HG03095 (cell line): ENCODE results near the gene CEP63.

Experiments used
- ATAC-seq: cut with Tn5 transposase; IDR thresholded peaks from one replicate; pipeline ENCODE4 v1.9.1; 2021; ENCODE audit warnings: moderate library complexity; ENCODE audit not compliant: unreplicated experiment

The CEP63 gene

DNA sequence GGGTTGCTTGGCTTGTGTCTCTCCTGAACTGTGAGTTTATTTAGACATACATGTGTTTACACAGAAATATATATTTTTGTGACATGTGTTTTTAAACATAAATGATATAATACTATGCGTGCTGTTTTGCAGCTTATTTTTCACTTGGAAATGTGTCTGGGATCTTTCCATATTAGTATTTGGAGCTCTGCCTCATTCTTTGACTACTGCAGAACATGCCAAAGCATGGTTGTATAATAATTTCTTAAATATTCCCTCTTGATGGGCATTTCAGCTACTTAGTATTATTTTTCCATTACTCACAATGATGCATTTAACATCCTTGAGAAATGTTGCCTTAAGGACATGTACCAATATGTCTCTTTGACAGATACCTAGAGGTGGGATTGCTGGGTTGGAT lies 19.5 kb upstream of the CEP63 start:
- no peak for ATAC-seq

DNA sequence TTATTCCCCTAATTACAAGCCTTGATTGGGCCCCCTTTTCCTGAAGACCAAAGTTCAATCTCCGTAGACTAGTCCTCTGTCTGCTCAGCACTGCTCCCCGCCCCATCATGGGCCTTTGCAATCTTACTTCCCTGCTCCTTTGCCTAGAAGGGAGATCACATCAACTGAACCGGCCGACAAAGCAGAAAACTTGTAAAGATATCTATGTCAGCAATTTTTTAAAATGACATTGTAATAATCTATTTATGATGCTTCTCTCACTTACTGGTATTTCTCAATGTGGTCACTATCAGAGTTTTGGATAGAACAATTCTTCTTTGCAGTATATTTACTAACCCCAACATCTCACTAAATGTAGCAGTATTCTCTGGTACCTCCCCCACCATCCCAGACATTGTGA lies 17.3 kb upstream of the CEP63 start:
- no peak for ATAC-seq

DNA sequence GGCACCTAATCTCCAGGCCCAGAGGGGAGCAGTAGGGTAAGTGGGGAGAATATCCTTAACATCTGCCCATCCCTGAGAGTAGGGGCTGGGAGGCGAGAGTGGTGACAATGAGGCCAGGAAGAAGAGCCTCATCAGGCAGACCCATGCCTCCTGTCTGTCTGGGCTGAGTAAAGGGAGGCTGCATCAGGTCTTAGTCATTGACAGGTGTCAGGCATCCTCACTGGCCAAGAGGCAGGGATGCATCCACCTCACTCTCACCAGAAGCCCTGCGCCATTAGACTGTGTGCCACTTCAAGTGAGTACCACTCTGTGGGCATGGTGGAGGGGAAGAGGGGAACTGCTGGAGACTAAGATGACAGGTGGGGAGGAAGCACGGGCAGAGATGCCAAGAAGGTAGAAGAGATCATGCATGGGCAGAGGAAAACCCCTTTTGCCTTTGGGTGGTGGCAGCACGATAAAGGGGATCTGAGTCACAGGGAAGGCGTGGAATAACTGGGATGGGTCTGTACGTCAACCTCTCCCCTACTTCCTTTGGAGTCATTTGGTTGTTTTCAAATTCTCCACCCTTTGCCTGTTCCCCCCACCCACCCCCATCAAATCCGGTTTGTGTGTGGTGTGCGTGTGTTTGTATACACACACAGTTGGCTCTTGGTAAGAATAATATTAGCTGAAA lies 14.2 kb upstream of the CEP63 start:
- ATAC-seq = no peak

DNA sequence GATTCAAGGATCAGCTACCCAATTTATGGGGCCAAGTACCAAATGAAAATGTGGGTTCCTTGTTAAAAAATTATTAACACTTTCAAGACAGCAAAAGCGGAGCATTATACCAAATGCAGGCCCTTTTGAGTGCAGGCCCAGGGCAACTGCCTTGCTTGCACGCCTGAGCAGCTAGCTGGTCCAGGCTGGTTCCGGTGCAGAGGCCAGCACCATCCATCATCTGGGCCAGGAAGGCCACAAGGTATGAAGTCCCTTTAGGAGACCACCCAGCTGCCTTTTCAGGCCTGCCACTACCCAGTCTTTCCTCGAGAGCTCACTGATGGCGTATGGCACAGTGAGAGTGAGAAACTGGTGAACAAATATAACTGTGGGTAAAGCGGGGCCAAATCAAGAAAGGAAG lies 13.0 kb upstream of the CEP63 start:
- ATAC-seq = no peak

DNA sequence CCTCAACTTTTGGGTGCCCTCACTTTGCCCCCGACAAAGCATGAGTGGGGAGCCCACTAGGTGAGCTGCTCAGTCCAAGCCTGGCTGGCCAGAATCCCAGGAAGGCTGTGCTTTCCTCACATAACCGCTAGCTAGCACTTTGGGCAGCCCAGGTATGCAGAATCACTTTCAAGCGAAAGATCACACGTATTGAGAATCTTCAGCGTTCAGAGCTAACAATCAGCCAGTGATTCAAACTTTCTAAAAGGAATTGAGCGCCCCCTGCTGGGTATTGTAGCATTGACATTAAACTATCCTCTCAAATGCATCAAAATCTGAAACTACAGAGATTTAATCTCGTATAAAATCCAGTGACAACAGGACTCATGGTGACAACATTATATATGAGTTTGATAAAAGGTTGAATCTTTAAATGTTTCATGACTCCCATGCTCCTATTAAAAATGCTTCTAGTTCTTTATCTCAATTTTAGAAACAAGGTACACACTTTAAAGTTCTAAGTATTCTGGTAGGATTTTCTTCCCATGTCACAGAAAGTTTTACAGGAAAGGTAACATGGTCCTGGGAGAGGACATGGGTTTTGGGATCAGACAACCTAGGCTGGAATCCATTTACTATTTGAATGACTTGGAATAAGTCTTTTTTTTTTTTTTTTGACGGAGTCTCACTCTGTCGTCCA lies 11.8 kb upstream of the CEP63 start:
- ATAC-seq = no peak

DNA sequence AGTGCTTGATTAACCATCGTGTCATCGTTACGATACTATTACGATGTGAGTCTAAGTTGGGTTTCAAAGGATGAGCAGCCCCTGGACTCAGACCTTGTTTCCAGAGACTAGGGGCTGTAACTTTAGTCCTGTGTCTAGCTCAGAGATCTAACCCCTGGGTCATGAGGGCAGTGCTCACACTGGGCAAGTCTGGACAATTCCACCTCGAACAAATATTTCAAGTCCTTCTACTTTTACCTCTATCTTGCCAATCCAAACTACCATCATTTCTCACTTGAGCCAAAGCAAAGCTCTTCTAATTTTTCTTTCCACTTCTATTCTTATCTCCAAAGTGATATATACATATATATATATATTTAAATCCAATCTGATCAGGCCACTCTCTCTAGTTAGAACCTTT lies 10.9 kb upstream of the CEP63 start:
- ATAC-seq = no peak

DNA sequence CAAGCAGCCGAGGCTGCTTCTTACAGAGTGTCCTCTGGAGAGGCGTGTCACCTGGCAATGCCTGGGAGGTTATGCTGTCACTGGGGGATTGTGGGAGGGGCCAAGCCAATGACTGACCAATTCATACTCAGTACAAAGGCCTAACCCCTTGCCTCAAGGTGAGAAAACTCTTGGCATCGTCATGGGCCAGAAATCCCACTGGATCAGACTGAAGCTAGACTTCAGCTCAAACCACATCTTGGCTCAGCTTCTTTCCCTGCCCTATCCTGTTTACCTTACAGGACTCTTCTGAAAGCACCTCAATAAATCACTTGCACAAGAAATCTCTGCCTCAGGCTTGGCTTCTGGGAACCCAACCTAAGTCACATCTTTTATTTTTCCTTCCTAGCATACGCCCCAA lies 9.6 kb upstream of the CEP63 start:
- ATAC-seq = no peak

DNA sequence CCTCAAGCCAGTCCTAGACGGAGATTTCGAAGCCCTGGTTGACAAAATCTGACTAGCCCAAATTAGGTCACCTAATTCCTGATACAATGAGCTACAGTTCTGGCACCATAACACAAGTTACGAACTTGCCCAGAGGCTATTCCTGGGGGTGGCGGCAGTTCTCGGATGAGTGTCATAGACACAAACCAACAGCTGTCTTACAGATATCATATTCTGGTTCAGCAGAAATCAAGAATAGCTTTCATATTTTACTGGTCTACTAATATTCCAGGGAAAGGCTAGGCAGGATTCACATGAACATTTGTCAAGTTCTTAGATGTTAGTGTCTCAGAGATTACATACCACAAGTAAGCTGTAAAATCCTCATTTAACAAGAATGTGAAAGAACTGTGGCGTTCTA lies 8.9 kb upstream of the CEP63 start:
- no peak for ATAC-seq

DNA sequence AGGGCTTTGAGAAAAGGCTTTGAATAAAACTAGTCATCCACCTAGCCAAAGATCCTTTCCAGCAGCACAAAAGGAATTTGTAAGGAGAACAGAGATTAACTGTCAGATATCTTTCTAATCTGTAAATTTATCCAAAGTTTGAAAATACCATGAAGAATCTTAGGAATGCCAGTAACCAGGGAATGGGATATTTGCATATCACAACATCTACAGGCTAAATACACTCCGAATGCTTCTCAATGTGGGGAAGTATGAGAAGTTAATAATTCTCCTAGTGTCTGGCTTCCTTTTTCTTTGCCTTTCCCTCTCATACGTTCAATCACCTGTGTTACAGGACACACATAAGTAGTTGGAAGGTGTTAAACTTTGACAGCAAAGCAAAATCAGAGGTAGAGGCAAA lies 7.9 kb upstream of the CEP63 start:
- no peak for ATAC-seq

DNA sequence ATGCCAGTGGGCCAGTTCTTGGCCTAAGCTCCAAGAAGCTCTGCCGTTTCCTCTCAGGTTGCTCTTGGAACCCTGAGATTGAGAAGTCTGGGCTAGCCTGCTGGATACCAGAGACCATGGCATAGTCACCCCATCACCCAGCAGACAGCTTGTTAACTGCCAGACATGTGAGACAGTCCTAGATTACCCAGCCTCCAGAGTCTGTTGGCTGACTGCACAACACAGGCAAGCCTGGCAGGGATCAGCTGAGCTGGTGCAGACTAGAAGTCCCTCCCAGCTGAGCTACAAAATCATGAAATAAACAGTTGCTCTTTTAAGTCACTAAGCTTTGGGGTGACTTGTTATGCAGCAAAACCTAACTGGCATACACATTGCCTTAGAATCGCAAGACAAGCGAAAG lies 5.3 kb upstream of the CEP63 start:
- ATAC-seq = no peak

DNA sequence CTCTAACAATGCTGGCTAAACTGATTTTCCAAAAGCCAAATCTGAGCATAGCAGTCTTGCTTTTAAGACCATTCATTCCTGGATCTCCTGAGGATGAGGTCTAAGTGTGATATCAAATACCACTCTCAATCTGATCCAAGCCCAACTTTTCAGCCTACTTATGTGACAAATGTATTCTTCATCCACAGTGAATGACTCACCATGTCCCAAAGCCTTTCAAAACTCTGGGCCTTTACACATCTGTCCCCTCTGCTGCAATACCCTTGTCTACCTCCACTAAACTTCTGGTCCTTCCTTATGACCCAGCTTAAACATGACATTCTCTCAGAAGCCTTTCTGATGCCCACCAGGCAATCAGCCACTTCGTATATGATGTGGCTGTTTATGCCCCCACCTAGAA lies 4.7 kb upstream of the CEP63 start:
- ATAC-seq = no peak

DNA sequence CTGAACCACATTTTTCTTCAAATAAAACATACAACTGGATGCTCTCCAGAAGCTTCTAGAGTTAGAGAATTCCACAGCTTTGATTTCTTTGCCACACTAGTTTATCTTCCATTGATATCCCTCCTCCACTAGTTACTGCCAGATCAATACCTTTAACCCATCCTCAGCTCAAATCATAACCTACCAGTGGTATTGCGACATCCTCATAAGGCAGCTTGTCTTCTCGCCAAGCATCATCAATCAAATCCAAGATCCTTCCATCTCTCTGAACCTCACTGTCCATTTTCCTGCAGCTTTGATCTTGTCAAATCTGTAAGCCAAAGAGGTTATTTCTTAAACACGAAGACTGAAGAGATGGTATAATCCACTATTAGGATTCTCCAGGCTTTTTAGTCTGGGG lies 3.2 kb upstream of the CEP63 start:
- ATAC-seq = no peak

DNA sequence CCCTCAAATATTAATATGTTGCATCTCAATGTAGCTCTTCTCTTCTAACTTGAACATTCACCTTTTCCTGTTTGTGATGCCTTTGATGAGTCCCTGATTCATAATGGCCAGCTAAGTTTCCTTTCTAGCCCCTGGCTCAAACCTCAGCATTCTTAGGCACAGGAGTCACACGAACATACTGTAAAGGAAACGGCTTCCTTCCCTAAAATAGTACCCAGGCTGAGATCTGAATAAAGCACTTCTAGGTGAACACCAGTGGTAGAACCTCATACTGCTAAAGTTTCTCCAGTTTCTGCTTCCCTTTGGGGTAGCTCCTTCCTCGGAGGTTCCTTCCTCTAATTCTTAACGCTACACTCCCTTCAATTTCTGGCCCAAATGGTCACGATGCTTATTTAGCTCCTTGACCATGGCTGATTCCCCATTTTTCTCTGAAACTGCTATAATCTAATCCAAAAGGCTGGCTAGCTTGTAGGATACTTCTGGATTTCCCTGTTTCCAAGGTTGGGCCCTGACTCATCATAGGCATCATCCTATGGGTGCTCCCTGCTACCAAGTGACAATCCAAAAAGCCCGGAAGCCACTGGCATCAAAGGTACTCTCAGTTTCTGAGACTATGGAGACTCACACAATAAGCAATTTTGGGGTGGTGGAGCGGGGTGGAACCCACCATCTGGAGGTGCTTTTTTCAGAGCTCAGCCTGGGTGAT lies 2.5 kb upstream of the CEP63 start:
- ATAC-seq = no peak

DNA sequence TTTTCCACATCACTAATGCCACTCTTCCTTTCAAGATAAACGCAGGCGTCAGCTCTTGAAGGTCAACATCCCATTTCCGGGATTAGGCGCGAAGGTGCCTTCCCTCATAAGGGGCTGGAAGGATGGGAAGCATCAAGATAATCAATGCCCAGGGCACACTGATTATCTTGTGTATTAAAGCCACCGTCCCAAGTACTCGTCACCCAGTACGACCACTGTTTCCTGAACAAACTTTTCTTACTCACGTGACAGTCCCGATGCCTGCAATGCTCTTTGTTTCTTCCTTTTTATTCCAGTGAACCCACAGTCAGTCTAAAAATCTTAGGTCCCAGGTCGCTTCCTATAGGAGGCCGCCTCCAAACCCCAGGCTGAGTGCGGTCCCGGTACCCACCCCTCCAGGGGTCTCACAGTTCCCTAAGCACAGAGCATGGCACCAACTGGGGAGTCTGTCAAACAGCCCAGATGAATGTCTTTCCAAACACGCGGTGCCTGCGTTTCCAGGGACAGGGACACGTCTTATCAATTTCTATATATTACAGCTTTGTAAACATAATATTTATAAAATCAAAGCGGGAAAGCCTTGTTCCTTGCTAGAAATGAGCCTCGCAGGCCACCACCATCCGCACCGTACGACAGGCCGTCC lies 661 bp upstream of the CEP63 start:
- ATAC-seq = no peak

DNA sequence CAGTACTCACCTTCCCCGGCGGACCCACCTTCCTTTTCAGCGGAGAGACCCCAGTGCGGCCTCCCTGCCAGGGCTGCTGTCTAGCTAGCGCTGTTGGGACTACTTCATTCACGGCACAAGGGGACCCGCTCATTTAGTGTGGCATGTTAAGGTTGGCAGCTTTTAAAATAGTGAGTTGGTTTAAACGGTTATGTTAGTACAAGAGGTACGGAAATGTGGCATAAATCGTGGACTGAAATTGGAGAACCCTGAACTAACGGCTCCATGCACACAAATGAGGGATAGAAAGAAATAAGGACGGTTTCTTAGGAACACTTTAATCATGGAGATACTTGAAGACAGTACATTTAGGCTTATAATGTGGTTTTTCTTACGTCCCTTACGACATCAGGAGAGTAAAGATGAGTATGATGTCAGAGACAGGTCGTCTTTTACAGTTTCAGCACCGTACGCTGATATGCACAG lies 752 bp downstream of the CEP63 start:
- peak; percentile 2 for ATAC-seq

DNA sequence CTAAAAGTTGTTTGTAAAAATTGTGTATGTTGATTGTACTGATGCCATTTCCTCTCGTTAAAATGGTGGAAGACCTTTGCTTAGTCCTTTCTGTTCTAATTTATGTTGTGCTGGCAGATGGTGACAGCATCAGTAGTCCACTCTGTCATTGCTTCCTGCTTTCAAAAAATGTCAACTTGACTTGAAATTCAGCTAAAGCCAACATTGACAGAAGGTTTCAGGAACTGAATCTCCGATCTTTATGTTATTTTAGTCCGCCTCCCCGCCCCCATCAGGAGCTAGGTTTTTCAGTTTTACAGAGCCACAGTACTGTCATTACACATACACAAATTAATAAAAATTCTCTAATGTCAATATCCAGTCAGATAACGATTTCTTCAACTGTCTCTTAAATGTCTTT lies 1.5 kb downstream of the CEP63 start:
- peak; percentile 29 for ATAC-seq

DNA sequence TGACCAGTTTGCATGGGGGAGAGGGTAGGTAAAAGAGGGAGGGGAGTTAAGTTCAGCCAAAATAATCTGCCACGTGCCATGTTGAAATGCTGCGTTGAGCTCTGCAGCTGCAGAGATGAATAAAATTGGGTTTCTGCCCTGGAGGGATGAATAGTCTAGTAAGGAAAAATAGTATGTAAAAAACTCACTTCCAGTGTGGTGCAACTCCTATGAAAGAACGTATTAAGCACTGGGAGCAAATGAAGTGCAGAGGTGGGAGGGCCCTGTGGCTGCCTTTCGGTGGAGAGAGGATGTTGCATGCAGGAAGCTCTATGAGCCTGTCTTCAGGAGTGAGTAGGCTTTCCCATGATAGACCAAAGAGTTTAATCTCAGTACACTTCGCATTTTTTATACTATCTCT lies 8.6 kb downstream of the CEP63 start:
- no peak for ATAC-seq

DNA sequence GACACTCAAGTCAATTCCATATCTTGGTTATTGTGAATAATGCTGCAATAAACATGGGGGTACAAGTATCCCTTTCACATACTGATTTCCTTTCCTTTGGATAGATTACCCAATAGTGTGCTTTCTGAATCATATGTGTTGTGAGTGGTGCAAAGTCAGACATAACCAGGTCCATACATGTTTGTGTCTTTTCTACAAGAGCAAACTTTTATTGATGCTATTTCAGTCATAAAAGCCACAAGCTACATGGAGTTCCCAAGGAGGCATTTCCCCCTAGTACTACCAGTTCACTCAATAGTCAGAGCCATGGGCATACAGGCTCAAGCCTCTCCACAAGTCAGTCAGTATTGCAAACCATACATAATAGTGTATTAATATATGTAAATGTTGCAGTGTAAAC lies 10.1 kb downstream of the CEP63 start:
- no peak for ATAC-seq

DNA sequence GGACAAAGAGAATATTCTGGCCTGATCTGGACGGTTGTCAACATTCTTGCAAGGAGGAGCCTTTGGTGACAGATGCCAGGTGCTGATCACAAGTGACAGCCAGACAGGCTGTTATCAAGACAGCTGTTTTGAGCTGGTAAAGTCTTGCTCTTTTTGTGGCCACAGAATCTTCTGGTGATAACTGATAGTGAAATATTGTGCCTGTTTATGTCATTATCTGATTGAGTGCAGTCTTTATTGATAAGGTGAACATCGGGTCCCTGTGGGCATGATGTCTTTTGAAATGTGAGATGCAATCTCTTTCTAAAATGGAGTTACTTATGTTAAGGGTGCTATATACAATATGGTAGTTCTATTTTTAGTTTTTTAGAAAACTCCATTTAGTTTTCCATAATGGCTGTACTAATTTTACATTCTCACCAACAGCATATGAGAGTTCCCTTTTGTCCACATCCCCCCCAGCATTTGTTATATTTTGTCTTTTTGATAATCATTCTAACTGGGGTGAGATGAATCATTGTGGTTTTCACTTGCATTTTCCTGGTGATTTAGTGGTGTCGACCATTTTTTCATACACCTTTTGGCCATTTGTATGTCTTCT lies 10.7 kb downstream of the CEP63 start:
- ATAC-seq = no peak

DNA sequence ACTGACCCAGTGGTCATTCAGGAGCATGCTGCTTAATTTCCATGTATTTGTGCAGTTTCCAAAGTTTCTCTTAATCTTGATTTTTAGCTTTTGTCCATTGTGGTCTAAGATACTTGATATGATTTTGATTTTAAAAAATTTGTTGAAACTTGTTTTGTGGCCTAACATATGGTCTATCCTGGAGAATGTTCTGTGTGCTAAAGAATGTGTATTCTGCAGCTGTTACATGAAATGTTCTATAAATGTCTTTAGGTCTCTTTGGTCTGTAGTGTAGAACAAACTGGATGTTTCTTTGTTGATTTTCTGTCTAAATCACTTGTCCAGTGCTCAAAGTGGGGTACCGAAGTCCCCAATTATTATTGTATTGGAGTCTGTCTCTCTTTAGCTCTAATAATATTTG lies 17.4 kb downstream of the CEP63 start:
- ATAC-seq = no peak

DNA sequence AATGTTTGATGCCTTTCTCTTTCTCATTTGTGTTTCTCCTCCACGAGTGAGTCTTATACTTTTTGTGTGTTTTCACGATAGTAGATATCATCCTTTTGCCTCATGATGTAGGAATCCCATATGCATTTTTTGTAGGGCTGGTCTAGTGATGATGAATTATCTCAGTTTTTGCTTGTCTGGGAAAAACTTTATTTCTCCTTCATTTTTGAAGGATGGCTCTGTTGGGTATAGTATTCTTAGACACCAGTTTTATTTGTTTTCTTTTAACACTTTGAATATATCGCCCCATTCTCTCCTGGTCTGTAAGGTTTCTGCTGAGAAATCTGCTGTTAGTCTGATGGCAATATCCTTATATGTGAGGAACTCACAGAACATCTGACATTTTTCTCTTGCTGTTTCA lies 18.3 kb downstream of the CEP63 start:
- ATAC-seq = no peak
